Right renal pelvis (tissue), 4 donors: ENCODE data around the gene NCS1. TPM values are rescaled to one million over a fixed set of nuclear protein-coding genes. Genes with fewer than 3 reads are reported as not detected.
A peak's percentile ranks its signal among the peaks of the same experiment; 100 is the strongest.

Source experiments
- DNase-seq, 4 donors: peaks; one replicate each; pipeline ENCODE4 v3.0.0-alpha.2; 2013; ENCODE audit warnings: low read depth in 4 of 4, low spot score in 3 of 4, missing footprints in 1 of 4
- polyA plus RNA-seq, 4 donors: library from polyadenylated mRNA; unstranded; fragments of 120-200 nt; gene quantifications; one replicate each; pipeline ENCODE4 v1.2.1, GENCODE V29; 2013; ENCODE audit not compliant: insufficient read length in 4 of 4

The NCS1 gene
- polyA plus RNA-seq, 4 donors: 25.5 to 32.3 (median 29.2) TPM

DNA sequence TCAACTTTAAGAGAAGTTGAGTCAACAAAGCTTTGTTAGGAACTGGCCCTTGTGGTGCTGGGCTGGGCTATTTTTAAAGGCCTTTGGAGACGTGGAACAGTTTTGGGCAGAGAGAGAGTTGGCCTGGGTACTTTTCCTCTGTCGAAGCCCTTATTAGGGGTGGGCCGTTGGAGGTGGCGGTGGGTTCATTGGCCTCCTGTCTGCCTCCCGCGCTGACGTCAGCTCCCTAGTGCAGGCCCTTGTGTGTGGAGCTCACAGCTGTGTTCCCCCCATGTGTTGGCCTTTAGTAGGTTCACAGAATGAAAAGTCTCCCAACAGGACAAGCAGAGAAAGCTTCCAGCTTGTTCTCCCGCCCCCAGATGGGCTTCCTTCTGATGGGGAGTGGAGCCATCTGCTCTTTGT lies 2.7 kb downstream of the NCS1 start:
- DNase-seq: no peak

DNA sequence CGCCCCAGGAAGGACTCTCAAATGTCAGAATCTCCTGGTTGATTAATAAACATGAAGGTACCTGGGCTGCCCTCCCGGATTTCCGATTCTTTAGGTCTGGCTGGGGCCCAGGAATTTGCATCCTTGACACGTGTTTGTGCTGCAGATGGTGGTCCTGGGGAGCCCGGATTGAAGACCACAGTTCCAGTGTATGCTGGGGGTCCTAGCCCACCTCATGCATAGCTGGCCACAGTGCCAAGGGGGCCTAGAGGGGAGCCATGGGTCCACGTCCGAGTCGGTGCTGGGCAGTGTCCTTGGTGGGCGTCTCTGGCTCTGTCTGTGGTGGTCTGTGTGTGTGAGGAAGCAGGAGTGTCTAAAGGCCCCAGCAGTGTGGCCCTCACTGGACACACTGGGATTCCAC lies 3.2 kb downstream of the NCS1 start:
- DNase-seq: no peak

DNA sequence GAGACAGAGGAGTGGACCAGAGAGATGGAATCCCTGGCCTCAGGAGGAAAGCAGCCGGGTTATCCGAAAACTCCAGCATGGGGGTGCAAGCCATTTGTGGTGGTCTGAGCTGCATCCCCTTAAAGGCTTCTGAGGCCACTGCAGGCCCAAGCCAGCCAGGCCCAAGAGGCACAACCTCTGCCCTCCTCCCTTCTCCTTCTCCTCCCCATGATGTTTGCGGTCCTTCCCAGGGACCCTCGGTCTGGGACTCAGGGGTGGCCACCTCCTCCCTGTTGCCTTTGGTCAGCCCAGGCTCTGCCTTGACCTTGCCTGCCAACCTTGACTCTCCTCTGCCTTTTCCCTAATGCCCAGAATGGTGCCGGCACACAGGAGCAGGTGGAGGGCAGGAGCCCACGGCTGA lies 4.6 kb downstream of the NCS1 start:
- DNase-seq: no peak

DNA sequence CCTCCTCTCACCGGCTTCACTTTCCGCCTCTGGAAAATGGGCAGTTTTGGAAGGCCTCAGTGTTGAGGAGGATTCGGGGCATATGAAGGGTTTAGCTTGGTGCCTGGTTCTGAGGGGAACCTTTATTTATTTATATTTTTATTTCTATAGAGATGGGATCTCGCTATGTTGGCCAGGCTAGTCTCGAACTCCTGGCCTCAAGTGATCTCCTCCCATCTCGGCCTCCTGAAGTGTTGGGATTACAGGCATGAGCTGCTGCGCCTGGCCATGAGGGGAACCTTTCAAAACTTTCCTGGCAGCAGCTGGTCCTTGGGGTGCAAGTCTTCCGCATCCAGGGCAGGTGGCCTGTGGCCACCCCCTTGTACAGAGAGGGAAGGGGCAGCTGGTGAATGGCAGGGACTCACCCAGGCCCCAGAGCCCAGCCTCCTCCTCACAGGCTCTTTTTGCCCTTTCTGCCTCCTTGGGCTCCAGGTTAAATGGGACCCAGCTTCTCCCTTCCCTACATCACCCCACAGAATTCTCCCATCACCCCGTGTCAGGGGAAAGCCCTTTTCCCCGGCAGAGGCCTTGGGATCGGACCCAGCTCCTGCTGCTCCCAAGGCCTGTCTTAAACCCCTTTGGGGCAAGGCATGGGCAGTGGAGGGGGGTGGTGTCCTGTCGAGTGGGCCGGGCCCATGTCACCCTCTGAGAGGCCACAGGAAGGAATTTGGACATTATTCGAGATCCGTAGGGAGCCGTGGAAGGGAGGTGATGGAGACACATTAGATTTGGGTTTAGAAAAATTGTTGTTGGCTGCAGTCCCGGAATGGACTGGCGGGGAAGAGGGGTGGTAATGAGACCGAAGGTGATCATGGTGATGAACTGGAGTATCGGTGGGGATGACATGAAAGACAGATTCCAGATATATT lies 5.9 kb downstream of the NCS1 start:
- no peak for DNase-seq

DNA sequence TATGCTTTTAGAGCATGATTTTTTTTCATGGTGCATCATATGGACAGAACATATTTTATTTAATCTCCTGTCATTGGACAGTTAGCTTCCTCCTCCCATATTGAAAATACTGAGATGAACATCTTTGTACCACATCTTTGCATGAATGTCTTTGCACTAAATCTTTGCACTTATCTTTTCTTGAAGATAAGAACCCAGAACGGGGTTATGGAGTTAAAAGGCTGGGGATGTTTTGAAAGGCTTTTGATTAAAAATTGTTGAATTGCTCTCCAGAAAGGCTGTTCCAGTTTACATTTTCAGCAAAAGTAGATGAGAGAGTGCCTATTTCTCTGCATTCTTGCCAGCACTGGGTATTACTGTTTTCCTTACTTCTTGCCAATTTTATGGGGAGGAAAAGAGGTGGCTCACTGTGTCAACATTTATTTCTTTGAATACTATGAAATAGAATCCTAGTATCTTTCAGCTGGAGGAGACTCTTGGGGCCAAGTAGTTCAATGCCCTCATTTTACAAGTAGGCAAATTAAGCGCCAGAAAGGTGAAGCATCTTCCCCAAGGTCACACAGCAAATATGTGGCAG lies 7.2 kb downstream of the NCS1 start:
- no peak for DNase-seq

DNA sequence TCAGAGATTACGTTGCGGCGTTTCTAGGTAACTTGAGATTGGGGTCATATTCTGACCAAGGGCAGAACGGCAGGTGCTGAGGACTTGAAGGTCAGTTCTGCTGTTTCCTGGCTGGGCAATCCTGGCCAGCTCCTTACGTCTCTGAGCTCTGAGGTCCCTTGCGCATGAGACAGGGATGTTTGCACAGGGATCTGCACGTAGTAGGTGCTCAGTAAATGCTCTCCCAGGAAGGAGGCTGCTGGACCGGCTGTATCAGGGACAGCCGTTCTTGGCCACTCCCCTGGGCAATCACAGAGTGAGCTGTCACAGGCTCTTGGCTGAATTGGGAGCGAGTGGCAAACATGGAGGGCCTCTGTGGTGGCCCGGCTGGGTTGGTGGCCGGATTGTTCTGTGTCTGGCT lies 8.3 kb downstream of the NCS1 start:
- DNase-seq: no peak

DNA sequence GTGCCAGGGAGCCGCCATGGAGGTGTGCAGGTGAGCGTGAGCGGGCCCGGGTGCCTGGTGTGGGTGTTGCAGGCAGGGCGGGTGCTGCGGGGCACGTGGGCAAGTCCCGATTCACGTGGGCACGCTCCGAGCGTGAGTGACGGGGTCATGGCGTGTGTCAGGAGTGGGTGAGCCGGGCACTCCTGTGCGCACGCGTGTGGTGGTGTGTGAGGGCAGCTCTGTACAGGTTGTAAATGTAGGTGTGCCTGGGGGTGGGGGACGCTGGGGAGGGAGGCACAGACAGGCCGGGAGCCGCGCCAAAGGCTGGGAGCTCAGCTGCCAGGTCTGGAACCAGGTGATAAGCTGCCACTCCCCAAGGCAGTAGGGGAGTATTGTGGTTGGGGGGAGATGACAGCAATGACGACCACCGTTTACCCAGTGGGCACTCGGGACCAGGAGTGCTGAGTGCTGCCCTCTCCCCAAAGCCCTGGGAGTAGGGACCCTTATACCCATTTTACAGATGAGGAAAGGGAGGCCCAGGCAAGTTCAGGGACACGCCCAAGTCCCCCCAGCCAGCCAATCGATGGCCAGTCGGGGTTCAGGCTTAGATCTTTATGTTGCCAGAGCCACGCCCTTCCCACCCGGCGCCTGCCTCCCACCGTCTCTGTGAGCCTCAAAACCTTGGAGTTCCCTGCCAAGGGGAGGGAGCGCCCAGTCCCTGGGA lies 9.6 kb downstream of the NCS1 start:
- DNase-seq: no peak

DNA sequence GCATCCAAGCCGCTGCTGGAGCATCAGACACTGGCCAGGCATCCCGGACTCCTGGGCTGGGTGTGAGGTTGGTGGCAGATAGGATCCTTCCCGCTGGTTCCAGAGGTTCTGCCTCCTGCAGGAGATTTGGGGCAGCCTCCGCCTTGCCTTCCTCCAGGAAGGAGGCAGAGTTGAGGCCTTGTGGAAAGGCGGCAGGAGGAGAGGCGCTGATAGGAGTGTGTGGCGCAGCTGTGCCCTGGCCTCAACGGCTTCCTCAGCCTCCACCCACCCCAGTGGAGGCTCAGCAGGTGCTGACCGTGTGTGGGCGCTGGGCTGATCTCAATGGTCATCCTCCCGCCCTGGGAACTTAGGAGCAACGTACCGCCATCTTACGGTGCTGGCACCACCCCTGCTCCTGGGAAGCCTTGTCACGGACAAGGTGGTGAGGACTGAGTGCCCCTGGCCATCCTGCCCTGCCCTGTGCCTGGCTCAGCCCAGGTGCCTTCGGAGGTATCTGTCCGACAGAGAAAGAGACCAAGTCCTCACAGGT lies 10.2 kb downstream of the NCS1 start:
- no peak for DNase-seq

DNA sequence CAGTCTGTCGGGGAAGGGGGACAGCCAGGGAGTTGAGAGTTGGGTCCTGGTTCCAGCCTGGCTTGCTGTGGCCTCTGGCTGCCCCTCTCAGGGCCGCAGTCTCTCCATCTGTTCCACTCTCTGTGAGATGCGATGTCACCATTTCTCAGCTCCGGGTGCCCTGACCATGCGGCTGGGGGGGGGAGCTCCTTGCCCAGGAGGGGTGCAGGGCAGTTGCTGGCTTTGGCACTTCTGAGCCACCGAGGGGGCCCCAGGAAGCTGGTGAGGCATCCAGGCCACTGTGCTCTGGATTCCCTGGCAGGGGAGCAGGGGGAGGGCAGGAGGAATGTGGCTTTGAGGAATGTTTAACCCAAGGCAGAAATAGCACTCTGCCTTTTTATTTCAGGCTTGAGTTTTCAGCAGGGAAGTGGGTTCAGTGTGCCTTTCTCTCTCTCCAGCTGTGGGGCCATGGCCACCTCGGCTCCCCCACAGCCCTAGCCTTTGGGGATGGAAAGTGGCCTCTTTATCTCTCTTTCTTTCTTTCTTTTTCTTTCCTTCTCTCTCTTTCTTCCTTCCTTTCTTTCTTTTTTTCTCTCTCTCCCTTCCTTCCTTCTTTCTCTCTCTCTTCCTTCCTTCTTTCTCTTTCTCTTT lies 11.0 kb downstream of the NCS1 start:
- DNase-seq: peak in 1 of 4 donors; percentile 67

DNA sequence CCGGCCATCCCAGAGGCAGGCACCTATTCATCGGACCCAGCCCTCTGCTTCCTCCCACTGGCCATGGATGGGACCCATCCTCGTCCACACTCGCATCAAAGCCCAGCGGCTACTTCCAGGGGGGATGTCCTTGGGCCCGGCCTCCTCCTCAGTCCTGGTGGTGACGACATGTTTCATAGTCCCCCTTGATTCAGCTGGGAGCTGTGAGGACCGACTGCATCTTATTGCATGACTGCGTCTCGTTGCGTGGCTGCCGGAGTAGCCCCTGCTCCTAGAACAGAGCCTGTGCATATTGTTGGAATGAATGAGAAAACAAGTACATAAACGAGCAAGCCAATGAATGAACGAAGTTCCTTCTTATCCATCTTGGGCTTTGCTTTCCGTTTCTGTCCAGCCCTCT lies 12.8 kb downstream of the NCS1 start:
- DNase-seq: no peak

DNA sequence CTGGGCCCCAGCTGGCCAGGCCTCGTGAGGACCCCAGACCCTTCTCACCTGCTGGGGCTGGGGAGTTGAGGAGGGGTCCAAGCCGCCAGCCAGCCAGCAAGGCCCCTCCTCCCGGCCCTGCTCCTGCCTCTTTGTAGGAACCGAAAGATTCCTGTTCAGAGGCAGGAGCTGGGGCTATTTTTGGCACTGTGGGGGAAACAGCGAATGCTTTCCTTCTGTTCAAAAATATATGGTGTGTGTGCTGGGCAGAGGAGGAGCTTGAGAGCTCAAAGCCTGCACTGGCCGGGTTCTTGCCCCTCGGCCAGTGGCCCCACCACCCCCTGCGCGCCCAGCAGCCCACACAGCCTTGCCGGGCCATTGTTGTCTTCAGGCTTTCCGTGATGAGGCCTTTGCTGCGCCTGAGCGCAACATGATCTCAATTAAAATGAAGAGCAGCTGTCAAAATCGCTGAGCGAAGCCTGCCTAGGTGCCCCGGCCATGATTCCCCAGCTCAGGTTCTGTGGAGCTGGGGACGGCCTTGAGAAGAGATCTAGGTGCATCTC lies 13.4 kb downstream of the NCS1 start:
- no peak for DNase-seq

DNA sequence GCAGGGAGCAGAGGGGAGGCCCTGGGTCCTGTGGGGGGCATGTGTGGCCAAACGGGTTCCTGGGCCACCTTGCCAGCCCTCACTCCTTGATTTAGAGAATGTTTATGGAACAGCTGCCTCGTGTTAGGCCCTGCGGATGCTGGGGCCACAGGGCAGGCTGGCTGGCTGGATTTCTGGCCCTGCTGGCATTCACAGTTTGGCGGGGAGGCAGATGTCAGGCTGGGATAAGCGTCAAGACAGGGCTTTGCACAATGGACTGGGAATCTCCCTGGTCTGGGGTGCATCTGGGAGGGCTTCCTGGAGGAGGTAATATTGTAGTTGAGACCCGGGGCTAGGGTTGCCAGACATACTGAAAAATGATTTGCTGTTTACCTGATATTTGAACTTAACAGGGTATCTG lies 13.8 kb downstream of the NCS1 start:
- no peak for DNase-seq

DNA sequence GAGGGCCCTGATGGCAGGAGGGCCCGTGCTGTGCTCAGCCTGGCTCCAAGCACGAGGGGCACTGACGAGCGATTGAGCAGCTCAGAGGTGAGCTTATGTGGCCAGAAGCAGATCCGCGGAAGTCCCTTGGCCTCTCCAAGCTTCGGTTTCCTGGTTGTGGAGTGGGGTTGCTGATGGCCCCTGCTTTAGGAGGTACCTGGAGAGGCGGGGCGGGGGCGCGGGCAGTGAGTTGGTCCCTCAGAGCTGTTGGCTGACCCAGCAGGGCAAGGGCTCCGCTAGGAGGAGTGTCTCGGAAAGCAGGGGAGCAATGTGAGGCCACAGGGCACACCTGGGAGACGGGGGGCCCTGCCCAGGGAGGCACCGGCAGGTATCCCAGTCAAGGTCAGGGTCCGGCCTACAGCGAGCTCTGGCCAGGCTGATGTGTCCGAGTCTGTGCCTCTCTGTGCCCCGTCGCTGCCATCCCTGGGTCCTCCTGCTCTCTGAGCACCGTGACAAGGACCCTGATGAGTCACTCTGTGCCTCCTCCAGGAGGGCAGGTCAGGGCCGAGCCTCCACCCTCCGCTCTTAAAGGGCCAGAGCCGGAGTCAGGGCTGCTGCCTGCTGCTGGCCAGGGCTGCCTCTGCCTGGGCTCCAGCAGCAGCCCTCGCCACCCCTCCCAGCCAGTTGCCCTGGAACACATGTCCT lies 14.8 kb downstream of the NCS1 start:
- DNase-seq: no peak

DNA sequence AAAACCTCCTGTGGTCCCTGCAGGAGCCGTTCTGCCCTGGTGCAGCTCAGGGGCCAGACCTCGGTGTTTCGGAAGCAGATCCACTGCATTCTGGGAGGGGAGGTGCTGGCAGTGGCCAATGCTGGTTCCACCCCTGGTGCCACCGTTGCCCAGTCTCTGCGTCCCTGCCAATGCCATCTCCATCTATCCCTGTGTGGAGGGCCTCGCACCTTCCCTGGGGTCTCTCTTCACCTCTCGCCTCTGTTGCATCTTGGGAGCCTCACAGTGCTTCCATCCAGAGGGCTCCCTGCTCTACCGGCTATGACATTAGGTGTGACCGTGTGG lies 15.3 kb downstream of the NCS1 start:
- DNase-seq: no peak

DNA sequence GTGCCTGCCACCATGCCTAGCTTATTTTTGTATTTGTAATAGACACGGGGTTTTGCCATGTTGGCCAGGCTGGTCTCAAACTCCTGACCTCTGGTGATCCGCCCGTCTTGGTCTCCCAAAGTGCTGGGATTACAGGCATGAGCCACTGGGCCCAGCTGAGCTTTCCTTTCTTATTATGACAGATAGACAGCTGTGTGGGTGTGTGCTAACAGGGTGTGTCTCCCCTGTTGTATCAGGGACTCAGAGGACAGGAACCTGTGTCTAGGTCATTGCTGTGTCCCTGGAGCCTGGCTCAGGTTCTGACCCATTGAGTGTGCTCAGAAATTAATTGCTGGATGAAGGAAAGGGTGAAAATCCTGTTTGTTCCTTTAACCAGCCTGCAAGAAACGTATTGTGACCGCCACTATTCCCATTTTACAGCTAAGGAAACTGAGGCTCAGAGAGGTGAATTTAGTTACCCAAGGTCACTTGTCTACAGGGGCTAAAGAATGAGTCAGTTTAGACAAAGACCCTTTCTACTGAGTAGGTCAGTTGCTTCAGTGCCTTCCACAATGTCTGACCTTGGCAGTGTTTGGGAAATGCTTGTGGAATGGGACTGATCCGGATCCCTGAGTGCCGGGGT lies 16.8 kb downstream of the NCS1 start:
- no peak for DNase-seq

DNA sequence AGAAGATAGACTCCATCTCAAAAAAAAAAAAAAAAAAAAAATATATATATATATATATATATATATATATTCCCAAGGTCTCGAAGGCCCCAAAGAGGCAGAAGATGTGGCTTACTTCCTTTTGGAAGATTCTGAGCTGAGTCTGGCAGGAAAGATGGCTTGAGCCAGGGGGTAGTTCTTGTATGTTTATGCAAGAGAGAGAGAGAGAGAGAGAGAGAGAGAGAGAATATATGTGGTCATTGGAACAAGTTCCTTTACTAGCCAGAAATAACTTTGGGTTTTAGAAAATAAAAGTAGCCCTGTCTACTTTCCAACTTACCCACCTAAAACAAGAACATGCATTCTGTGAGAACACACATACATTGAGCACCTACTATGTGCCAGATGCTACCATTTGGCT lies 17.6 kb downstream of the NCS1 start:
- no peak for DNase-seq

DNA sequence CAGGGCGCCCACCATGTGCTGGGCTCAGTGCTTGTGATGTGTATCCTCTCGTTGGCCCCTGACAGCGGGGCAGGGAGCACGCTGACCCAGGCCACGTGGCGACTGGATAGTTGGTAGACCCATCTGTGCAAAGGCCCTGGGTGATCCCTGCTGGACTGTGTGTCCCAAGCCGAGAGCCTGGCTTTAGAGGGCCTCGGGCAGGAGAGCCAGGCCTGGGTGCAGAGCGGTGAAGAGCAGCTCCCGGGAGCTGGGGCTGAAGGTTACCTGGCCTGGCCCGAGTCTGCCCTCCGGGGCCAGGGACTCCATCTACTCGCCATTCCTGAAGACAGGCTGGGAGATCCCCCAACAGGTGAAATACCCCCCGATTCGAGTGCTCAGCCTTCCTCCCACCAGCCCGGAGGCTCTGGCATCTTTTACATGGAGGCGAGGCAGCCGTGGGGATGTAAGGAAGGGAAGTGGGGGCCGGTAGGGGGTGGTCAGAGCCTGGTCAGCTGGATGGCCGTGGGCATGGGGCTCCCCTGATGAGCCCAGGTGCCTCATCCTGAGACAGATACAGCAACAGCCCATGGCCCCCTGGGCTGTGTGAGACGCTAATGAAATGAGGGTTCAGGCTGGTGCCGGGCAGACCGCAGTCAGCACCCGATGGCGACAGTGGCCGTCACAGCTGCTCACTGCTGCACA lies 19.0 kb downstream of the NCS1 start:
- DNase-seq: no peak

DNA sequence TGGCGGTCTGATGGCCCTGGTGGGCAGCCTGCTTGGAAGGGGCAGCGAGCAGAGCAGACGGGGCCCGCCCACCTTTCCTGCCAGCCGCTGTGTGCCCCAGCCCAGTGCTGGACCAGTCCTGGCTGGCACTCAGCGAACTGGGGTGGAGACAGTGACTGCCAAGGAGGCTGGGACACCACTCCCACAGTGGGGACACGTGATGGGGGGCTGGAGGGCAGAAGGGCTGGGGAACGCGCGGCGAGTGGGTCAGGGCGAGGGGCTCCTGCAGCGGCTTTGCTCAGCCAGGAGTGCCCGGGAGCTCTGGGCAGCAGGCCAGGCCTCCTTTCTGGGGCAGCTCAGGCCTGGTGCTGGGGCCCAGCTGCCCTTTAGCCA lies 19.5 kb downstream of the NCS1 start:
- no peak for DNase-seq

DNA sequence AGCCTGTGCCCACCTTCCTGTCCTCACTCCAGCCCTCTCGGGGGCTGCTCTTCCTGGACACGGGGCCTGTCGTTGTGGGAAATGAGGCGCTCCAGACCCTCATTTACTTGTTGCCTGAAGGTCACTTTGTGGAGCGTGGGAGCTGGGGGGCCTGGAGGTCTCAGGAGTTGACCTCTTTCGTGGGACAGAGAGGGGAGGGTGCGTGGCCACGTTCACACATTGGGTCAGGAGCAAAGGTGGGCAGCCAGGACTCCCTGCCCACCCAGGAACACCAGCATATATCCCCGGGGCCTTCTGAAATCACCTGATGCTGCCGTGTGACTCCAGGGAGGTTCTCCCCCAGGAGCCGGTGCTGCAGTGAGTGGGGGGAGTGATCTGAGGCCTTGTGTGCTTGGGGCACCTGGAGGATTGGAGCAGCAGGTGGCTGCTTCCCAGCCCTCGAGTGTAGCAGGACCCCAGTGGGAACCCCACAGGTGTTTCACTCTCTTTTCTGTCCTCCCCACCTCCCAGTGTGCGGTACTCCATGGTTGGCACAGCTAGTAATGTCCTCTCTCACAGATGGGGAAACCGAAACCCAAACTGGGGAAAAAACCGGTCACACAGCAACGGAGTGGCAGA lies 20.3 kb downstream of the NCS1 start:
- no peak for DNase-seq
